BLaER1 (cell line): ENCODE results near the gene CDC14B.
"Not testable (repeated sequence)": the region's sequence is repeated elsewhere in the genome, so short reads cannot be mapped to it uniquely, and the experiment has no call there.

Experiments used
- H3K27ac ChIP-seq: shearing (Covaris generic); formaldehyde crosslinking; 2 replicates; pipeline ENCODE4 v1.8.1; 2022
- H3K27me3 ChIP-seq: shearing (Covaris generic); formaldehyde crosslinking; 2 replicates; pipeline ENCODE4 v1.8.1; 2022
- H3K36me3 ChIP-seq: shearing (Covaris generic); formaldehyde crosslinking; 2 replicates; pipeline ENCODE4 v1.8.1; 2022
- H3K4me1 ChIP-seq: shearing (Covaris generic); formaldehyde crosslinking; 2 replicates; pipeline ENCODE4 v1.8.1; 2022
- H3K4me2 ChIP-seq: shearing (Covaris generic); formaldehyde crosslinking; 2 replicates; pipeline ENCODE4 v1.8.1; 2022
- H3K4me3 ChIP-seq: shearing (Covaris generic); formaldehyde crosslinking; 2 replicates; pipeline ENCODE4 v1.8.1; 2022
- H3K9ac ChIP-seq: shearing (Covaris generic); formaldehyde crosslinking; 2 replicates; pipeline ENCODE4 v1.8.1; 2022
- H3K9me3 ChIP-seq: shearing (Covaris generic); formaldehyde crosslinking; 2 replicates; pipeline ENCODE4 v1.8.1; 2022
- H4K20me1 ChIP-seq: shearing (Covaris generic); formaldehyde crosslinking; 2 replicates; pipeline ENCODE4 v1.8.1; 2022
- Cebpa-rat ChIP-seq: shearing (Covaris generic); IDR thresholded peaks from 2 replicates; pipeline ENCODE4 v1.8.1; 2022

The CDC14B gene

DNA sequence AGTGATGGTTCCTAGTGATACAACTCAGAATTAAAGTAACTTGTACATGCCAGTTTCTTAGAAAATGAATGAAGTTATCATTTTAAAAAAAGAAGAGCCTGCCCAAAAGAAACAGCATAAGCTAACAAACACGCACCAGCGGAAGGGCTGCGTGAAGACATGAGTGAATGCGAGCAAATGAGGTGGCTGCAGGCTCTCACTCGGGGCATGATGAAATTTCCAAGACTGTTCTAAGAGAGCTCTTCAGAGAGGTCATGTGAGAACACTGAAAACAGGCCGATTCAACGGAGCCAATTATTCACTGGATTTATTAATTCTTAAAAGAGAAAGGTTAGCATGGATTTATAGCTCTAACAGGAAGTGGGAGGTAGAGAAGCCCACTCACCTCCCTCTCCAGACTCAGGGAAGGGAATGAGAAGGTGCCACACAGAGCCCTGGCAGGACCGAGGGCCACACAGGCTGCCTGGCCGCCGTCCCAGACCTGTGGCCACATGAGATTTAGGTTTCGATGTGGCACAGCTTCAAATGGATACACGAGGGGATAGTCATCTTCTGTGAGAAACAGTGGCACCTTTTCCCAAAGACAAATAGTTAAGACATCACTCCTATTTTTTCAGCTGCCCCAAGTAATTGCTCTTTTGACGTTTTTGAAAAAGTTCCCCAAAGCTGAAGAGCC is 114.2 kb downstream of the CDC14B start:
- H3K4me2 ChIP-seq, result no peak overlapping the region
- H4K20me1 ChIP-seq, result no peaks in the 10 kb centered on the region
- no peak overlapping the region for H3K27ac ChIP-seq
- H3K27me3 ChIP-seq, result no peaks in the 10 kb centered on the region
- H3K9ac ChIP-seq, result no peak overlapping the region
- no peaks in the 10 kb centered on the region for H3K4me1 ChIP-seq
- no peaks in the 10 kb centered on the region for H3K36me3 ChIP-seq
- H3K9me3 ChIP-seq, result no peaks in the 10 kb centered on the region
- TF ChIP-seq Cebpa-rat, result no peak
- H3K4me3 ChIP-seq, result no peak overlapping the region

DNA sequence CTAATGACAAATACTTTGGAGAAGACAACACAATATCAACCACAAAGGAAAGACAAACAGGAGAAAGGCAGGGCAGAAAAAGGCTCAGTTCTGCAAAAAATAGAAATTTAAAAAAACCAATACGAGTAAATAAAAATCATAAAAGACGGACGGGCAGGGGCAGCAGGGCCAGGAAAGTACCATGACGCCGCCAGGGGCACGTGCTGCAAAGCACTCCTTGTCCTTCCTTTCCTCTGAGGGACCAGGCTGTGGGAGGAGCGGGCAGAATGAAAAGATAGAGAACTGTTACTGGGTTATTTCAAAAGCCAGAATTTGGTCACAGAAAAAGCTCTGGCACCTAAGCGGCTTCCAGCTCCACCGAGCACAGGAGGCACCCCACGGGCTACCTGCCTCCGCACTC is 115.7 kb downstream of the CDC14B start:
- no peak overlapping the region for H3K4me2 ChIP-seq
- no peaks in the 10 kb centered on the region for H3K27me3 ChIP-seq
- peaks cover 3% of the 10 kb centered on the region for H3K4me1 ChIP-seq
- no peak overlapping the region for H3K27ac ChIP-seq
- no peaks in the 10 kb centered on the region for H3K36me3 ChIP-seq
- H4K20me1 ChIP-seq, result no peaks in the 10 kb centered on the region
- H3K9me3 ChIP-seq, result no peaks in the 10 kb centered on the region
- H3K9ac ChIP-seq, result no peak overlapping the region
- TF ChIP-seq Cebpa-rat, result no peak
- no peak overlapping the region for H3K4me3 ChIP-seq

DNA sequence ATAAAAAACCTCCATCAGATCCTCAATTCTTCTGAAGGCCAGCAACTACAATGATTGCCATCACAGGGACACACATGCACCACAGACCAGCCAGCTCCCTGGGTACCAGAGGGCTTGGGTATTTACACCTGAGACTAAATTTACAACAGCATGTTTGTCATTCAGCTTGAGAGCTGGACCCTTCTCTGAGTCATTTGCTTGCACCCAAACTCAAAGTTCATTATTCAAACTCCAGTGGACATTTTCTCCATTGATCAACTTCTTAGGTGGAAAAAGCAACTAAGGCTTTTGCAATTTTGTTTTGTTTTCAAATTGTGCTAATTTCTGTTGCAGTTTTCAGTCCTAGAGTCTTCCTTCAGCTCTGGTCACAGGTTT is 116.3 kb downstream of the CDC14B start:
- not testable (repeated sequence) for H3K9ac ChIP-seq, H3K27ac ChIP-seq, H3K27me3 ChIP-seq, H4K20me1 ChIP-seq, H3K36me3 ChIP-seq, H3K4me2 ChIP-seq, H3K4me3 ChIP-seq, H3K4me1 ChIP-seq, H3K9me3 ChIP-seq

DNA sequence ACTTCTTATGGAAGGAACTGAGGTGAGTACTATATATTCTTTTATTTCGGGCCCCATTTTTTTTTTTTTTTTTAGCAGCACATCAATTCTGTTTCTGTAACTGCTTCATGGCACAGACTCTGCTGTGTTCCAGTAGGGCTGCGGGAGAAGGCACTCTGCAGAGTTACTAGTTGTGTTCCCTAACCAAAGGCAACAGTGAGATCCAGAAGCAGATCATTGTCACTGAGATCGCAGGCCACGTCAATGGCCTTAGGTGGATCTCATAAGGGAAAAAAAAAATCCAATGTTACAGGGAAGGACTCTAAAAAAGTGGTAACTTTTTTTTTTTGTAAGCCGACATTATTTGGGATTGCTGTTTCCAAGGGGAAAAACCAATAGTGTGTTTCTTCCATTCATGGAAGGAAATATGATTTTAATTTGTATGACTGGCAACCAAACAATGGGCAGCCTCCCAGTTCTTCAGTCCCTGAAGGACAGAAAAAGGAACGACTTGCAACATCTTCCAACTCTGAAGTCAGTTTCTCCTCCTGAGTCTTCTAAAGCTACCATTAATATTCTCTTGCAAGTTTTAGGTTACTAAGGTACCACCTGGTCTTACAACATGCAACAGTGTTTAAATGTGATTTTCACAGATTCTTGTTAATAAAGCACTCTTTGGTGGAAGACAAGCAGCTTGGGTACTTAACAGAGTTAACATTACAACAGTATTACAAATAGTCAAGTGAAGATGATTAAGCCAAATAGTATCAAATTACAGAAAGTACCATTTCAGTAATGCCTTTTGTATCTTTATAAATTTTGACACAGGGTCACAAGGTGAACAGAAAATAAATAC is 116.9 kb downstream of the CDC14B start:
- Histone ChIP-seq H3K4me3 (no peak overlapping the region), H3K9ac (no peak overlapping the region), H3K4me1 (peaks cover 7% of the 10 kb centered on the region), H3K9me3 (no peaks in the 10 kb centered on the region), H4K20me1 (no peaks in the 10 kb centered on the region), H3K36me3 (no peaks in the 10 kb centered on the region), H3K4me2 (no peak overlapping the region), H3K27me3 (no peaks in the 10 kb centered on the region), H3K27ac (no peak overlapping the region)
- TF ChIP-seq Cebpa-rat, result no peak

DNA sequence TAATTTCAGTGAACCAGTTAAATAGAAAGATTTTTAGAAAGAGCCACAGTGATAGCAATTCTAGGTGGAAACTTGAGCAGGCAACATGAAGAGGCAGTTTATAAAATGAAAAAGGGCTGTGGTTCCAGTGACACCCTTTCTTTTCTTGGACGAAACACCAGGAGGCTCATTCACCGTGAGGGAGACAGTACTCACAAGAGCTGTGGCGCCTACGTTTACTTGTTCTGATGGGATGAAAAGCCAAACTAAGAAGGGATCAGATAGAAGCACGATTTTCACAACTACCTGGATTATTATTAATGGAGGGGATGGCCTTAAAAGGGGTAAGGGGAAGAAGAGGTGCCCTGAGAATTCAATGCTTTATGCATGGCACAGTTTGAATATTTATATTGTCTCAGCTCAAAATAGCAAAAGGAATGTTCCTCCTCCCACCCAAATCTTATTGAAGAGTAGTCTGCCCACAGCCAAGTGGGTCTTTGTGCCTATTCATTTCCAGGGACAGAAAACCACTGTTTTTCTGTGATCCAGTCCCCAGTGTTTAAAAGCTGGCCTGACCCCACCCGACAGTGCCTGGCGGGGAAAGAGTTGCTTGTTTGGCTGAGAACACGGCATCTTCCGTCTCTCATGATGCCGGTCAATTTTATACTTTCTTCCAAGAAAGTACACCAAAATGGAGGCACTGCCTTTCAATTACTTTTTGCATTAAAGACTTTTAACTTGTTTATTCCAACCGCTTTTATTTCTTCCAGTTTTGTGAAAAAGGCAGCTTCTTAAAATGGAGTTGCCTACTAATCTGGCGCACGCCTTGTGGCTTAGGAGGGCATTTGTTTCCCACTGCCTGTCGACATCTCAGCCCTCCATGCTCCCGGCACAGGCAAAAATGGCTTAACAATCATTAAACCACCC is 117.8 kb downstream of the CDC14B start:
- Histone ChIP-seq H3K9ac (no peak overlapping the region), H3K27ac (no peak overlapping the region), H3K9me3 (no peaks in the 10 kb centered on the region), H3K4me2 (no peak overlapping the region), H3K27me3 (no peaks in the 10 kb centered on the region), H3K4me3 (no peak overlapping the region), H3K36me3 (no peaks in the 10 kb centered on the region), H4K20me1 (no peaks in the 10 kb centered on the region), H3K4me1 (peaks cover 7% of the 10 kb centered on the region)
- TF ChIP-seq Cebpa-rat, result no peak

DNA sequence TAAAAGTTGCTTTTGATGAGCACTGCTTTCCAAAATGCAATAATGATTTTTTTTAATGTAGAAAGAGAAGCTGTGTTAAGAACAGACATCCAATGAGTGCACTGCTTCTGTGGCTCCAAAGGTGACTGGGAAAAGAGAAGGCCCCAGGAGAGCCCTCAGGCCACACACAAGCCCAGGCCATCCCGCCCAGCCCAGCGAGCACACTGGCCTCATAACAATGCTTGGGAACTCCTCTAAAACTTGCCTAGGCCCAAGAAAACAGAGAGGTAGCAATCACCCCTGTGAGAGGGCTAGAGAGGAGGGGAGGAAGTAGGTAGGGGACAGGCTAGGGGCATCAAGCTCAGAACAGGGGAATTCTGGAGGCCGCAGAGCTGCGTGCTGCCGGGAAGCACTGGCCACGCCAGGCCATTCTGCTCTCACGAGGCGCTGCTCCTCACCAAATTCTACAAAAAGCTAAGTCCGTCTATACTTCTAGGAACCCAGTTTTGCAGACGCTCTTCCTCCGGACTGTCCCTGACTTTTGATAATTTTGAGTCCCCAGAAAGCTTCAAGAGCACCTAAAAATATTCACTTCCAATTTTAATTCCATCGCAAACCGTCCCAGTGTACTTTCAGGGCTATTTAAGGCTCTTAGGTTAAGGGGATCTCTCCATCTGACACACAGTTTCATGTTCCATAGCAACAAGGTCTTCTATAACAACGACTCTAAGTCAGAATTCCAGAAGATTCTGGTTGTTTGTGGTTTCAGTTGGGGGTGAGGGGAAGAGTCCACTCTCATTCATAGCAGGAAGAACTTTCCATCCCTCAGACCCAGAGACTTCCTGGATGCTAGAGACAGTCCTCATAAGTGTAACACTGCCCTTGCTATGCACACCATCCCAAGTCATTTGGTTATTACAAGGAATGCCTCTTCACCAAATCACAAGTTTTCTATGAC is 118.7 kb downstream of the CDC14B start:
- Histone ChIP-seq H4K20me1 (no peaks in the 10 kb centered on the region), H3K27me3 (no peaks in the 10 kb centered on the region), H3K9ac (no peak overlapping the region), H3K4me3 (no peak overlapping the region), H3K27ac (no peak overlapping the region), H3K9me3 (no peaks in the 10 kb centered on the region), H3K36me3 (no peaks in the 10 kb centered on the region), H3K4me2 (no peak overlapping the region), H3K4me1 (peaks cover 7% of the 10 kb centered on the region)
- TF ChIP-seq Cebpa-rat, result no peak

DNA sequence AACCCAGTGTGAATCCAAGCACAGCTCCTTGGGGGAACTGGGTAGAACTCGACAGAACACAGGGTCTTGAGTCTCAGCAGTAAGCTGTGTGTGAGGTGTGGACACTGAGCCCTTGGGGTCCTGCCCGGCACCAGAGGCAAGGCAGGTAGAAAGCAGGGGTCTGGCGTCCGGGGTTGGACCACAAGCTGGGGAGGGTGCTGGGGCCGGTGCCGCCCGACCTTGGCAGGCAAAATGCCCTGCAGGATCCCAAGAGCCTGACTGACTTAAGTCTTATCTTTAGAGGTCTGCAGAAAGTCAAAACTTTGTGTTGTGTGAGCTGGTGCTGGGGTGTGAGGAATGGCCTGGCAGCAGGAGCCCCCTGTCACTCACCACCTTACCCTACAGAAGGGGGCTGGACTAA is 120.4 kb downstream of the CDC14B start:
- H3K4me3 ChIP-seq, result no peak overlapping the region
- H3K4me2 ChIP-seq, result 0 out of 2 replicates have a peak overlapping the region, but pooled peaks have one; percentile 20
- peaks cover 7% of the 10 kb centered on the region for H3K4me1 ChIP-seq
- H4K20me1 ChIP-seq, result no peaks in the 10 kb centered on the region
- H3K27ac ChIP-seq, result 0 out of 2 replicates have a peak overlapping the region, but pooled peaks have one; percentile 27
- H3K36me3 ChIP-seq, result no peaks in the 10 kb centered on the region
- no peaks in the 10 kb centered on the region for H3K9me3 ChIP-seq
- TF ChIP-seq Cebpa-rat, result no peak
- no peak overlapping the region for H3K9ac ChIP-seq
- no peaks in the 10 kb centered on the region for H3K27me3 ChIP-seq

DNA sequence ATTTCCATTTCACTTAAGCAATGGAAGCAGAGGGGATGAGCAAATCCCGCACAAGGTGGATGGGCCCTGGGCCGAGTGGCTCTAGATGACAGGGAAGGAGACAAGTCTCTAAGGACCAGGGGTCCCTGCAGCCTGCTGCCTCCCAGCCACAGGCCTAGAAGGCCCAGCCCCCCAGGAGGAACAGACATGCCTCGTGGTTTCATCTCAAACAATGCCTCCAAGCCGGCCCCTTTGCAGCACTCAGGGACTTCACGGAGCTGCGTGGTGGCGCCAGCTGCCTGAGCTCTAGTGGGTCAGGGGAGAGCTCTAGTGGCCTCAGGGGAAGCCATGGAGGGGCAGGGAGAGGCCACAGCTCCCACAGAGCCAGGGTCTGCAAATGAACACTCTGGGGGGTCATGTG is 120.8 kb downstream of the CDC14B start:
- no peak for TF ChIP-seq Cebpa-rat
- H3K4me1 ChIP-seq, result peaks cover 7% of the 10 kb centered on the region
- no peaks in the 10 kb centered on the region for H3K36me3 ChIP-seq
- H3K9ac ChIP-seq, result no peak overlapping the region
- H3K27me3 ChIP-seq, result no peaks in the 10 kb centered on the region
- no peaks in the 10 kb centered on the region for H4K20me1 ChIP-seq
- no peaks in the 10 kb centered on the region for H3K9me3 ChIP-seq
- H3K4me2 ChIP-seq, result 0 out of 2 replicates have a peak overlapping the region, but pooled peaks have one; percentile 20
- H3K4me3 ChIP-seq, result no peak overlapping the region
- peak overlapping the region; percentile 27; the same call in 1 of the 2 replicates for H3K27ac ChIP-seq

DNA sequence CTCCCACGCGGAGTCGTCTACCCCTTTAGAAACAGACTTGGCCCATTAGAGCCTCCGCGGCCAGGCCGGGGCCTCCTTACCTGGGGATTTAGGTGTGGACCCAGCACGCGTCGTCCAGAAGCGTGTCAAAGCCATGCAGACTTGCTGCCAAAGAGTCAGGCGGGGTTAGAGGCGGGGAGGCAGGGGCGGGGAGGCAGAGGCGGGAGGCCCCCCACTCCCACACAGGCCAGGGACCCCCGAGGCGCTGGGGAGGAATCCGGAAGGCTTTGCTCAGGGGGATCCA is 122.6 kb downstream of the CDC14B start:
- H3K4me3 ChIP-seq, result no peak overlapping the region
- H3K36me3 ChIP-seq, result peaks cover 2% of the 10 kb centered on the region; the same call in 1 of the 2 replicates
- peaks cover 7% of the 10 kb centered on the region for H3K4me1 ChIP-seq
- no peak overlapping the region for H3K9ac ChIP-seq
- H4K20me1 ChIP-seq, result no peaks in the 10 kb centered on the region
- H3K9me3 ChIP-seq, result no peaks in the 10 kb centered on the region
- TF ChIP-seq Cebpa-rat, result no peak
- no peaks in the 10 kb centered on the region for H3K27me3 ChIP-seq
- no peak overlapping the region for H3K4me2 ChIP-seq
- no peak overlapping the region for H3K27ac ChIP-seq
